A549 (cell line): ENCODE measurements around the gene UCP3.

Experiments used
- CBX8 ChIP-seq: fragments of 200-600 bp; sonication (generic); IDR thresholded peaks from 2 replicates; pipeline ENCODE4 v1.6.1; 2016
- CEBPB ChIP-seq, 2 experiments: fragments of >200 bp in 1 of 2; sonication (Bioruptor Twin) in 1 of 2; formaldehyde crosslinking in 1 of 2; IDR thresholded peaks; 2 replicates each; pipeline ENCODE4 v1.6.1; 2012 to 2016
- CHD2 ChIP-seq: fragments of 150-350 bp; IDR thresholded peaks from 2 replicates; pipeline ENCODE4 v1.6.1; 2014; ENCODE audit warnings: low read length; ENCODE audit not compliant: partially characterized antibody
- CHD4 ChIP-seq: fragments of 200-600 bp; sonication (generic); IDR thresholded peaks from 2 replicates; pipeline ENCODE4 v1.6.1; 2016; ENCODE audit warnings: antibody characterized with exemption, mild to moderate bottlenecking, borderline replicate concordance
- CTCF ChIP-seq: fragments of >200 bp; sonication (Bioruptor Twin); formaldehyde crosslinking; IDR thresholded peaks from 3 replicates; pipeline ENCODE4 v1.5.1; 2016
- E2F6 ChIP-seq: IDR thresholded peaks from 2 replicates; pipeline ENCODE4 v1.6.1; 2012; ENCODE audit warnings: low read depth, borderline replicate concordance
- EP300 ChIP-seq, 2 experiments: fragments of >200 bp; sonication (Bioruptor Twin); formaldehyde crosslinking; IDR thresholded peaks; 2 replicates in 1 of 2; 3 replicates in 1 of 2; pipeline ENCODE4 v1.6.1; 2016 to 2017
- HMGXB4 ChIP-seq: fragments of 250-450 bp; sonication (Bioruptor Pico); IDR thresholded peaks from 2 replicates; pipeline ENCODE4 v1.5.0; 2021; ENCODE audit warnings: mild to moderate bottlenecking, moderate library complexity, borderline replicate concordance
- HOXA7 ChIP-seq: fragments of 250-450 bp; sonication (Bioruptor Pico); IDR thresholded peaks from 2 replicates; pipeline ENCODE4 v1.5.0; 2020; ENCODE audit warnings: mild to moderate bottlenecking, moderate library complexity
- MAX ChIP-seq: IDR thresholded peaks from 2 replicates; pipeline ENCODE4 v1.6.1; 2012
- NR3C1 ChIP-seq: fragments of >200 bp; sonication (Bioruptor Twin); formaldehyde crosslinking; IDR thresholded peaks from 3 replicates; pipeline ENCODE4 v1.6.1; 2017
- POLR2A ChIP-seq: IDR thresholded peaks from 2 replicates; pipeline ENCODE4 v1.6.1; 2012; ENCODE audit warnings: mild to moderate bottlenecking, low read length
- REST ChIP-seq: fragments of 200-600 bp; sonication (generic); IDR thresholded peaks from 2 replicates; pipeline ENCODE4 v1.6.1; 2016; ENCODE audit warnings: antibody characterized with exemption, mild to moderate bottlenecking, moderate library complexity
- SMC3 ChIP-seq: fragments of >200 bp; sonication (Bioruptor Twin); formaldehyde crosslinking; IDR thresholded peaks from 3 replicates; pipeline ENCODE4 v1.6.1; 2018; ENCODE audit warnings: inconsistent platforms

GRCh38 chr11:74012074-74012809, 3.4 kb upstream of the UCP3 start:
- TF ChIP-seq HMGXB4 (CRISPR knock-in tag) = no peak
- no peak for TF ChIP-seq MAX
- no peak for TF ChIP-seq EP300 (IDR thresholded peaks at IDR 0.05)
- TF ChIP-seq CEBPB (IDR thresholded peaks at IDR 0.05) = no peak
- no peak for TF ChIP-seq E2F6
- no peak for TF ChIP-seq CTCF
- no peak for TF ChIP-seq NR3C1
- TF ChIP-seq SMC3 = no peak
- TF ChIP-seq POLR2A = no peak
- no peak for TF ChIP-seq CBX8
- no peak for TF ChIP-seq HOXA7 (CRISPR knock-in tag)
- no peak for TF ChIP-seq CHD4
- TF ChIP-seq CHD2 = no peak
- TF ChIP-seq REST = no peak
